Mucosa of descending colon (tissue), 3 donors: Measurements from ENCODE around the gene PDE4D. TPM values are rescaled to one million over a fixed set of nuclear protein-coding genes. Genes with fewer than 3 reads are reported as not detected.

ENCODE experiments used
- ATAC-seq: fragments of 200-7000 bp; cut with Tn5 transposase; one replicate; pipeline ENCODE4 v1.9.1; 2020; ENCODE audit warnings: mild to moderate bottlenecking, moderate library complexity
- DNase-seq, 3 donors: peaks; one replicate each; pipeline ENCODE4 v3.0.0-alpha.2; 2020
- H3K36me3 ChIP-seq: fragments of 200-600 bp; one replicate; pipeline ENCODE4 v1.8.0; 2021; ENCODE audit warnings: low read depth, mild to moderate bottlenecking
- H3K4me1 ChIP-seq: fragments of 200-600 bp; one replicate; pipeline ENCODE4 v1.8.0; 2021; ENCODE audit warnings: low read depth, mild to moderate bottlenecking
- H3K4me3 ChIP-seq: fragments of 200-600 bp; one replicate; pipeline ENCODE4 v1.8.0; 2021; ENCODE audit warnings: mild to moderate bottlenecking
- H3K9me3 ChIP-seq: fragments of 200-600 bp; one replicate; pipeline ENCODE4 v1.8.0; 2021; ENCODE audit warnings: mild to moderate bottlenecking
- CTCF ChIP-seq: fragments of 200-600 bp; IDR thresholded peaks from one replicate; pipeline ENCODE4 v1.8.0; 2022; ENCODE audit warnings: antibody characterized with exemption, mild to moderate bottlenecking
- intact Hi-C, 2 donors: fragments of 100-400 bp; cut with DNase I in 1 of 2; cut with micrococcal nuclease in 1 of 2; formaldehyde crosslinking; loops; one replicate each; pipeline versions ENCODE4 v1.11.0 to v1.11.1; 2022; cut with DNase I, micrococcal nuclease
- total RNA-seq, 3 donors: library from RNA; stranded (reverse); fragmentation: NEBNext Ultra II Directional in 2 of 3; extraction: Animal tissue kit (Norgen Biotek cat#: 25700) in 2 of 3; gene quantifications; one replicate each; pipeline versions ENCODE4 v1.2.1 to v1.2.4, GENCODE V29; 2021 to 2023
- donor health status: DM: no; HTN: no; CAD: no; lungs with moderate emphysema.
- donor health status: DM: no; HTN: no; CAD: no.
- donor health status: DM: no; HTN: yes; CAD: no.

The PDE4D gene
- total RNA-seq, 3 donors from 2014 or later: 37.9 to 137 (median 100) TPM

- no peak for TF ChIP-seq CTCF
Measured at GRCh38 chr5:59342181-59342580, 551.3 kb downstream of the PDE4D start.

GRCh38 chr5:59341760-59342159 lies 551.8 kb downstream of the PDE4D start:
- no peaks in the 10 kb centered on the region for H3K4me1 ChIP-seq
- DNase-seq (no peak), ATAC-seq (no peak)
- TF ChIP-seq CTCF: no peak
- no peaks in the 10 kb centered on the region for H3K9me3 ChIP-seq
- intact Hi-C loops: no loop called here
- H3K4me3 ChIP-seq: no peak overlapping the region
- no peaks in the 10 kb centered on the region for H3K36me3 ChIP-seq

More at GRCh38 chr5:59342181-59342580, 551.3 kb downstream of the PDE4D start:
- intact Hi-C loops: no loop called here
- Histone ChIP-seq H3K36me3 (no peaks in the 10 kb centered on the region), H3K9me3 (no peaks in the 10 kb centered on the region), H3K4me3 (no peak overlapping the region), H3K4me1 (no peaks in the 10 kb centered on the region)
- ATAC-seq (no peak), DNase-seq (no peak)

- H3K4me1 ChIP-seq: no peaks in the 10 kb centered on the region
- intact Hi-C loops: no loop called here
- ATAC-seq: no peak
- no peak for TF ChIP-seq CTCF
- H3K36me3 ChIP-seq: no peaks in the 10 kb centered on the region
- no peaks in the 10 kb centered on the region for H3K9me3 ChIP-seq
- no peak for DNase-seq
- H3K4me3 ChIP-seq: no peak overlapping the region
Measured at GRCh38 chr5:59341155-59341554, 552.4 kb downstream of the PDE4D start.

GRCh38 chr5:59340637-59341036 lies 552.9 kb downstream of the PDE4D start:
- Histone ChIP-seq H3K9me3 (no peaks in the 10 kb centered on the region), H3K4me3 (no peak overlapping the region), H3K36me3 (no peaks in the 10 kb centered on the region), H3K4me1 (no peaks in the 10 kb centered on the region)
- no peak for TF ChIP-seq CTCF
- DNase-seq (no peak), ATAC-seq (no peak)
- intact Hi-C loops: no loop called here

DNA sequence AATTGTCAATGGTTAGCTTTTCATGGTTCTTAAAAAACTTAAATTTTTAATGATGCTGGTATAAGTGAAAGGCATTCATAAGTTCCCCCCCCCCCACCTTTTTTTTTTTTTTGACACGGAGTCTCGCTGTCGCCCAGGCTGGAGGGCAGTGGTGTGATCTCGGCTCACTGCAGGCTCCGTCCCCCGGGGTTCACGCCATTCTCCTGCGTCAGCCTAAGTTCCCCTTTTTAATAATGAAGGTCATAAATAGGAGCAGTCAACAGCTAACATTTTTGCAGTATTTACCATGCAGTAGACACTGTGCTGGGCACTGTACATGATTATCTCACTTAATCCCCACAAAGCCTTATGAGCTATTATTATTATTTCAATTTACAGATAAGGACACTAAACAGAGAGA lies 556.3 kb downstream of the PDE4D start:
- Histone ChIP-seq H3K9me3 (no peaks in the 10 kb centered on the region), H3K36me3 (no peaks in the 10 kb centered on the region), H3K4me3 (no peak overlapping the region), H3K4me1 (no peaks in the 10 kb centered on the region)
- intact Hi-C loops: no loop called here
- ATAC-seq: no peak
- TF ChIP-seq CTCF: no peak
- no peak for DNase-seq

DNA sequence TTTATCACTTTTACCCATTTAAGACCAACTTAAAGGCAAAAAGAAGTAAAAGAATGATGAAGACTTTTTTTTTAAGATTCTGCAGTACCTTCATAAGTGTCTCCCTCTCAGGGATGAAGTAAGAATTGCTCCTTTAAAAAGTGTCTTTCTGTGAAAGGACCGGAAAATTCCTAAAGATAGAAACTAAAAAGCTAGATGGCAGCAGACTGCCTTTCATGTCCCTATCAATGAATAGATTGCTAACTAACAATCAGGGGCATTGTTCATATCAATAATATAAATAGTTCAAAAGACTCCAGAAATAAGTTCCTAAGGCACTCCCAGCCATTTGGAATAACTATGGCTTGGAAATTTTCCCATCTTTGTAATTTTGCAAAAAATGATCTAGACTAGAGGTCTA lies 558.0 kb downstream of the PDE4D start:
- Histone ChIP-seq H3K9me3 (no peaks in the 10 kb centered on the region), H3K36me3 (no peaks in the 10 kb centered on the region), H3K4me1 (no peaks in the 10 kb centered on the region), H3K4me3 (no peak overlapping the region)
- DNase-seq (no peak), ATAC-seq (no peak)
- no peak for TF ChIP-seq CTCF
- intact Hi-C loops: no loop called here
